ENCODE results near the gene PITPNC1.

- TF ChIP-seq, protein P1, sequence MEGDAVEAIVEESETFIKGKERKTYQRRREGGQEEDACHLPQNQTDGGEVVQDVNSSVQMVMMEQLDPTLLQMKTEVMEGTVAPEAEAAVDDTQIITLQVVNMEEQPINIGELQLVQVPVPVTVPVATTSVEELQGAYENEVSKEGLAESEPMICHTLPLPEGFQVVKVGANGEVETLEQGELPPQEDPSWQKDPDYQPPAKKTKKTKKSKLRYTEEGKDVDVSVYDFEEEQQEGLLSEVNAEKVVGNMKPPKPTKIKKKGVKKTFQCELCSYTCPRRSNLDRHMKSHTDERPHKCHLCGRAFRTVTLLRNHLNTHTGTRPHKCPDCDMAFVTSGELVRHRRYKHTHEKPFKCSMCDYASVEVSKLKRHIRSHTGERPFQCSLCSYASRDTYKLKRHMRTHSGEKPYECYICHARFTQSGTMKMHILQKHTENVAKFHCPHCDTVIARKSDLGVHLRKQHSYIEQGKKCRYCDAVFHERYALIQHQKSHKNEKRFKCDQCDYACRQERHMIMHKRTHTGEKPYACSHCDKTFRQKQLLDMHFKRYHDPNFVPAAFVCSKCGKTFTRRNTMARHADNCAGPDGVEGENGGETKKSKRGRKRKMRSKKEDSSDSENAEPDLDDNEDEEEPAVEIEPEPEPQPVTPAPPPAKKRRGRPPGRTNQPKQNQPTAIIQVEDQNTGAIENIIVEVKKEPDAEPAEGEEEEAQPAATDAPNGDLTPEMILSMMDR (IDR thresholded peaks at IDR 0.05; ENCODE audit: insufficient read depth, low read depth, low read length), result no peak
- TF ChIP-seq EZH2 (IDR thresholded peaks at IDR 0.05; ENCODE audit: insufficient read depth, low read length), result no peak
Measured at GRCh38 chr17:67555855-67556254, 178.8 kb downstream of the PITPNC1 start.
